Activated B cell treated with CpG ODN at 0.5 μM for 24 hours (primary cell): ENCODE data around the gene MAS1L. TPM values are rescaled to one million over a fixed set of nuclear protein-coding genes. Genes with fewer than 3 reads are reported as not detected.

Experiments used
- ATAC-seq: fragments of 200-7000 bp; cut with Tn5 transposase; one replicate; pipeline ENCODE4 v1.10.0; 2021; ENCODE audit warnings: low read depth, mild to moderate bottlenecking, moderate library complexity
- CTCF ChIA-PET: fragments of 350-600 bp; sonication (Branson Sonifier 250); formaldehyde crosslinking; loops from one replicate; lab custom pipeline; 2021; ENCODE audit warnings: antibody characterized with exemption; lab: Charles Lee
- POLR2A ChIA-PET: fragments of 350-600 bp; sonication (Branson Sonifier 250); formaldehyde crosslinking; loops from one replicate; lab custom pipeline; 2021; ENCODE audit warnings: antibody characterized with exemption; lab: Charles Lee
- DNase-seq: peaks from one replicate; pipeline ENCODE4 v3.0.0; 2022
- H3K27ac Mint-ChIP-seq: one replicate; pipeline ENCODE4 v1.8.0; 2020; ENCODE audit warnings: mixed read lengths
- H3K27me3 Mint-ChIP-seq: one replicate; pipeline ENCODE4 v1.8.0; 2021; ENCODE audit warnings: mixed read lengths
- H3K36me3 Mint-ChIP-seq: one replicate; pipeline ENCODE4 v1.8.0; 2021; ENCODE audit warnings: low read depth, mixed read lengths
- H3K4me1 Mint-ChIP-seq: one replicate; pipeline ENCODE4 v1.8.0; 2021; ENCODE audit warnings: mixed read lengths
- H3K4me3 Mint-ChIP-seq: one replicate; pipeline ENCODE4 v1.8.0; 2020; ENCODE audit warnings: mild to moderate bottlenecking, mixed read lengths
- H3K9me3 Mint-ChIP-seq: one replicate; pipeline ENCODE4 v1.8.0; 2020; ENCODE audit warnings: mixed read lengths
- CTCF ChIP-seq: fragments of 200-600 bp; IDR thresholded peaks from one replicate; pipeline ENCODE4 v1.8.0; 2022; ENCODE audit warnings: antibody characterized with exemption, mild to moderate bottlenecking
- intact Hi-C: fragments of 100-400 bp; cut with micrococcal nuclease; formaldehyde crosslinking; loops from one replicate; pipeline ENCODE4 v1.15.1; 2024
- total RNA-seq: library from RNA; stranded (reverse); gene quantifications from 2 replicates; pipeline ENCODE4 v1.2.3, GENCODE V29; 2022

Gene MAS1L
- total RNA-seq, 1 donor from 2014 or later, result not detected

GRCh38 chr6:29510202-29510601, 22.4 kb upstream of the MAS1L start:
- Mint-ChIP-seq H3K4me1 (no peaks in the 10 kb centered on the region), H3K27ac (no peak overlapping the region), H3K9me3 (no peaks in the 10 kb centered on the region), H3K4me3 (no peak overlapping the region), H3K27me3 (peaks cover 13% of the 10 kb centered on the region), H3K36me3 (no peaks in the 10 kb centered on the region)
- ATAC-seq, result no peak
- no peak for TF ChIP-seq CTCF
- ChIA-PET CTCF (no interaction called here), POLR2A (no interaction called here)
- DNase-seq, result no peak
- intact Hi-C loops, result no loop called here

GRCh38 chr6:29509711-29510110, 22.0 kb upstream of the MAS1L start:
- no peak for ATAC-seq
- H3K27me3 Mint-ChIP-seq, result peaks cover 12% of the 10 kb centered on the region
- intact Hi-C loops, result no loop called here
- no peak overlapping the region for H3K27ac Mint-ChIP-seq
- TF ChIP-seq CTCF, result no peak
- H3K4me1 Mint-ChIP-seq, result no peaks in the 10 kb centered on the region
- POLR2A ChIA-PET, result no interaction called here
- DNase-seq, result no peak
- CTCF ChIA-PET, result no interaction called here
- H3K4me3 Mint-ChIP-seq, result no peak overlapping the region
- no peaks in the 10 kb centered on the region for H3K9me3 Mint-ChIP-seq
- no peaks in the 10 kb centered on the region for H3K36me3 Mint-ChIP-seq

GRCh38 chr6:29509239-29509638, 21.5 kb upstream of the MAS1L start:
- Mint-ChIP-seq H3K9me3 (no peaks in the 10 kb centered on the region), H3K27me3 (peaks cover 9% of the 10 kb centered on the region), H3K4me1 (no peaks in the 10 kb centered on the region), H3K27ac (no peak overlapping the region), H3K4me3 (no peak overlapping the region), H3K36me3 (no peaks in the 10 kb centered on the region)
- no peak for DNase-seq
- ATAC-seq, result peak; percentile 25
- CTCF ChIA-PET, result no interaction called here
- no peak for TF ChIP-seq CTCF
- intact Hi-C loops, result no loop called here
- POLR2A ChIA-PET, result no interaction called here

GRCh38 chr6:29507319-29507718, 19.6 kb upstream of the MAS1L start:
- no peak for TF ChIP-seq CTCF
- intact Hi-C loops, result no loop called here
- Mint-ChIP-seq H3K27me3 (peaks cover 11% of the 10 kb centered on the region), H3K36me3 (no peaks in the 10 kb centered on the region), H3K9me3 (no peaks in the 10 kb centered on the region), H3K4me3 (no peak overlapping the region), H3K27ac (no peak overlapping the region), H3K4me1 (no peaks in the 10 kb centered on the region)
- CTCF ChIA-PET, result no interaction called here
- ATAC-seq (no peak), DNase-seq (no peak)
- POLR2A ChIA-PET, result no interaction called here

GRCh38 chr6:29506446-29507067, 18.8 kb upstream of the MAS1L start:
- Mint-ChIP-seq H3K4me1 (no peaks in the 10 kb centered on the region), H3K9me3 (no peaks in the 10 kb centered on the region), H3K36me3 (no peaks in the 10 kb centered on the region), H3K27me3 (peaks cover 8% of the 10 kb centered on the region), H3K27ac (no peak overlapping the region), H3K4me3 (no peak overlapping the region)
- intact Hi-C loops, result no loop called here
- POLR2A ChIA-PET, result no interaction called here
- no peak for TF ChIP-seq CTCF
- no peak for DNase-seq
- CTCF ChIA-PET, result no interaction called here
- no peak for ATAC-seq
